IMR-90 (cell line): Measurements from ENCODE around the gene MRGPRE. TPM values are rescaled to one million over a fixed set of nuclear protein-coding genes. Genes with fewer than 3 reads are reported as not detected.

Experiments
- ATAC-seq: fragments of 200-7000 bp; cut with Tn5 transposase; 2 replicates; pipeline ENCODE4 v1.9.1; 2020; ENCODE audit warnings: low read depth, mild to moderate bottlenecking, moderate library complexity
- BruUV-seq: library from RNA; stranded (reverse); fragments of 400-500 nt; replicated peaks from 2 replicates; lab custom pipeline; 2021; lab: Mats Ljungman, UMichigan
- CTCF ChIA-PET: fragments of 300-600 bp; formaldehyde crosslinking; extraction: SDS; loops from one replicate; lab custom pipeline; 2021; ENCODE audit warnings: antibody characterized with exemption; lab: Yijun Ruan, JAX
- POLR2A ChIA-PET: fragments of 300-600 bp; sonication (Branson Sonifier 250); formaldehyde crosslinking; loops from one replicate; lab custom pipeline; 2022; ENCODE audit warnings: antibody characterized with exemption; ENCODE audit not compliant: unreplicated experiment; lab: Charles Lee
- DNase-seq: peaks from one replicate; pipeline ENCODE4 v3.0.0; 2013
- H2AFZ ChIP-seq: replicated peaks from 2 replicates; pipeline ENCODE3; 2013; ENCODE audit warnings: low read length, mild to moderate bottlenecking; ENCODE audit not compliant: poor library complexity
- H2AK5ac ChIP-seq: 2 replicates; pipeline ENCODE4 v1.6.1; 2013; ENCODE audit warnings: low read depth, low read length, inconsistent platforms
- H2AK9ac ChIP-seq: replicated peaks from 2 replicates; pipeline ENCODE3; 2013; ENCODE audit warnings: mild to moderate bottlenecking, low read depth, low read length, moderate library complexity; ENCODE audit not compliant: poor library complexity
- H2BK120ac ChIP-seq: 2 replicates; pipeline ENCODE4 v1.6.1; 2013; ENCODE audit warnings: low read depth, low read length, inconsistent platforms
- H2BK15ac ChIP-seq: 3 replicates; pipeline ENCODE4 v1.6.1; 2013; ENCODE audit warnings: low read depth, low read length, inconsistent platforms
- H2BK20ac ChIP-seq: 2 replicates; pipeline ENCODE4 v1.6.1; 2013; ENCODE audit warnings: low read depth, mild to moderate bottlenecking, inconsistent platforms, low read length, moderate library complexity
- H2BK5ac ChIP-seq: 2 replicates; pipeline ENCODE4 v1.6.1; 2013; ENCODE audit warnings: mild to moderate bottlenecking, low read depth, low read length, inconsistent platforms; ENCODE audit not compliant: poor library complexity, severe bottlenecking
- H3K14ac ChIP-seq: replicated peaks from 2 replicates; pipeline ENCODE4 v1.6.1; 2013; ENCODE audit warnings: low read depth, low read length, inconsistent platforms
- H3K18ac ChIP-seq: 2 replicates; pipeline ENCODE4 v1.6.1; 2013; ENCODE audit warnings: low read depth, low read length, control low read depth
- H3K23ac ChIP-seq: 2 replicates; pipeline ENCODE4 v1.6.1; 2013; ENCODE audit warnings: low read depth, low read length, inconsistent platforms
- H3K27ac ChIP-seq: 2 replicates; pipeline ENCODE4 v1.5.1; 2013; ENCODE audit warnings: mild to moderate bottlenecking, control low read depth, low read length; ENCODE audit not compliant: insufficient read depth
- H3K27me3 ChIP-seq: 2 replicates; pipeline ENCODE4 v1.6.1; 2013; ENCODE audit warnings: low read length; ENCODE audit not compliant: control insufficient read depth, insufficient read depth
- H3K36me3 ChIP-seq: 2 replicates; pipeline ENCODE4 v1.6.1; 2013; ENCODE audit warnings: low read length, mixed read lengths; ENCODE audit not compliant: control insufficient read depth, insufficient read depth
- H3K4ac ChIP-seq: 2 replicates; pipeline ENCODE4 v1.6.1; 2013; ENCODE audit warnings: low read depth, low read length, inconsistent platforms
- H3K4me1 ChIP-seq: 2 replicates; pipeline ENCODE4 v1.6.1; 2013; ENCODE audit warnings: low read length, mixed read lengths; ENCODE audit not compliant: control insufficient read depth, insufficient read depth
- H3K4me2 ChIP-seq: 2 replicates; pipeline ENCODE4 v1.6.1; 2013; ENCODE audit warnings: low read depth, mild to moderate bottlenecking, control low read depth, low read length, moderate library complexity
- H3K4me3 ChIP-seq: 2 replicates; pipeline ENCODE4 v1.5.1; 2013; ENCODE audit warnings: low read depth, mild to moderate bottlenecking, control low read depth, low read length, moderate library complexity; ENCODE audit not compliant: insufficient read depth
- H3K56ac ChIP-seq: 2 replicates; pipeline ENCODE4 v1.6.1; 2013; ENCODE audit warnings: low read length, inconsistent platforms; ENCODE audit not compliant: insufficient read depth; ENCODE audit errors: extremely low read depth
- H3K79me1 ChIP-seq, 2 experiments: 2 replicates each; pipeline ENCODE4 v1.6.1; 2013; ENCODE audit warnings: low read length in 2 of 2, inconsistent platforms in 1 of 2, low read depth in 1 of 2
- H3K9ac ChIP-seq: 2 replicates; pipeline ENCODE4 v1.6.1; 2013; ENCODE audit warnings: low read depth, low read length, control low read depth
- H3K9me1 ChIP-seq: 2 replicates; pipeline ENCODE4 v1.6.1; 2013; ENCODE audit warnings: low read length, inconsistent platforms; ENCODE audit not compliant: insufficient read depth
- H3K9me3 ChIP-seq: 2 replicates; pipeline ENCODE4 v1.6.1; 2013; ENCODE audit warnings: low read length; ENCODE audit not compliant: control insufficient read depth, insufficient read depth
- H4K20me1 ChIP-seq: 2 replicates; pipeline ENCODE4 v1.6.1; 2013; ENCODE audit warnings: low read length, inconsistent platforms; ENCODE audit not compliant: insufficient read depth
- H4K5ac ChIP-seq: 2 replicates; pipeline ENCODE4 v1.6.1; 2013; ENCODE audit warnings: mild to moderate bottlenecking, low read depth, low read length, control low read depth
- H4K8ac ChIP-seq, 2 experiments: 2 replicates each; pipeline ENCODE4 v1.6.1; 2013; ENCODE audit warnings: low read depth in 2 of 2, low read length in 2 of 2, control low read depth in 1 of 2, inconsistent platforms in 1 of 2
- H4K91ac ChIP-seq: 2 replicates; pipeline ENCODE4 v1.6.1; 2013; ENCODE audit warnings: low read depth, low read length, inconsistent platforms; ENCODE audit not compliant: insufficient read depth
- BHLHE40 ChIP-seq: fragments of 150-350 bp; IDR thresholded peaks from 2 replicates; pipeline ENCODE4 v1.6.1; 2016; ENCODE audit warnings: mild to moderate bottlenecking, low read depth, low read length
- CEBPB ChIP-seq: IDR thresholded peaks from 2 replicates; pipeline ENCODE4 v1.6.1; 2012; ENCODE audit warnings: low read depth, low read length, improper control_type of control experiment
- CHD1 ChIP-seq: IDR thresholded peaks from 2 replicates; pipeline ENCODE4 v1.6.1; 2012; ENCODE audit warnings: low read depth, low read length, improper control_type of control experiment
- FOS ChIP-seq: fragments of 150-350 bp; IDR thresholded peaks from 2 replicates; pipeline ENCODE4 v1.6.1; 2016; ENCODE audit warnings: low read depth, low read length
- MAFK ChIP-seq: IDR thresholded peaks from 2 replicates; pipeline ENCODE4 v1.6.1; 2012; ENCODE audit warnings: low read depth, low read length, improper control_type of control experiment
- MAZ ChIP-seq: IDR thresholded peaks from 2 replicates; pipeline ENCODE4 v1.6.1; 2012; ENCODE audit warnings: low read depth, mild to moderate bottlenecking, low read length, improper control_type of control experiment, moderate library complexity, borderline replicate concordance
- MXI1 ChIP-seq: IDR thresholded peaks from 2 replicates; pipeline ENCODE4 v1.6.1; 2012; ENCODE audit warnings: low read depth, mild to moderate bottlenecking, low read length, moderate library complexity, borderline replicate concordance
- NFE2L2 ChIP-seq: fragments of 150-350 bp; IDR thresholded peaks from 2 replicates; pipeline ENCODE4 v1.6.1; 2016; ENCODE audit warnings: low read depth, mild to moderate bottlenecking, low read length
- POLR2A ChIP-seq: IDR thresholded peaks from 2 replicates; pipeline ENCODE4 v1.6.1; 2012; ENCODE audit warnings: mild to moderate bottlenecking, low read depth, low read length
- RAD21 ChIP-seq: IDR thresholded peaks from 2 replicates; pipeline ENCODE4 v1.6.1; 2012; ENCODE audit warnings: low read length, improper control_type of control experiment
- RCOR1 ChIP-seq: IDR thresholded peaks from 2 replicates; pipeline ENCODE4 v1.6.1; 2012; ENCODE audit warnings: mild to moderate bottlenecking, low read length, improper control_type of control experiment; ENCODE audit not compliant: insufficient replicate concordance
- RFX5 ChIP-seq: IDR thresholded peaks from 2 replicates; pipeline ENCODE4 v1.8.0; 2012; ENCODE audit warnings: low read depth, mild to moderate bottlenecking, low read length, moderate library complexity
- SMC3 ChIP-seq: fragments of 150-350 bp; IDR thresholded peaks from 2 replicates; pipeline ENCODE4 v1.6.1; 2016; ENCODE audit warnings: low read depth, mild to moderate bottlenecking, antibody characterized with exemption, low read length, moderate library complexity
- WGBS, 2 experiments: methylation state at CpG; one replicate each; pipeline versions ENCODE4 v1.1.5 to v1.1.7; 2013; ENCODE audit warnings: missing lambda C conversion rate in 2 of 2; ENCODE audit not compliant: insufficient read length in 1 of 2; ENCODE audit errors: extremely low coverage in 2 of 2; 5-methylcytosine and 5-hydroxymethylcytosine counted together
- dilution Hi-C: fragments of 300-500 bp; cut with HindIII; formaldehyde crosslinking; loops from one replicate; pipeline ENCODE4 v1.14.3; 2018; ENCODE audit warnings: low sequenced_read_pairs; ENCODE audit not compliant: unreplicated experiment
- in situ Hi-C: fragments of 300-500 bp; cut with MboI; formaldehyde crosslinking; loops from 3 replicates; pipeline ENCODE4 v1.14.3; 2019; ENCODE audit warnings: low sequenced_read_pairs, inconsistent platforms, mixed read lengths
- intact Hi-C: fragments of 100-400 bp; cut with micrococcal nuclease; formaldehyde crosslinking; loops from 2 replicates; pipeline ENCODE4 v1.10.0; 2022
- polyA plus RNA-seq, 3 experiments: library from polyadenylated mRNA; depleted of rRNA; stranded (reverse); fragments of >200 nt; gene quantifications; 2 replicates each; pipeline ENCODE4 v1.2.3, GENCODE V29; 2012; ENCODE audit warnings: low replicate concordance in 1 of 3
- total RNA-seq: library from RNA; depleted of rRNA; stranded (reverse); fragments of >200 nt; gene quantifications from 2 replicates; pipeline ENCODE4 v1.2.3, GENCODE V29; 2012
- TF ChIP-seq, protein P1 (sequence below): conservative IDR thresholded peaks from 2 replicates; pipeline ENCODE4 v1.5.1; 2012; ENCODE audit warnings: mild to moderate bottlenecking, low read depth, low read length, improper control_type of control experiment
- TF ChIP-seq, protein P2 (sequence below): fragments of 150-350 bp; IDR thresholded peaks from 2 replicates; pipeline ENCODE4 v1.6.1; 2017; ENCODE audit warnings: mild to moderate bottlenecking, antibody characterized with exemption, low read length, low read depth
- TF ChIP-seq, protein P3 (sequence below): fragments of 150-350 bp; IDR thresholded peaks from 2 replicates; pipeline ENCODE4 v1.6.1; 2016; ENCODE audit warnings: low read depth, mild to moderate bottlenecking, low read length, moderate library complexity, borderline replicate concordance

MRGPRE gene
- total and polyA plus RNA-seq, 2 of the 4 experiments (the other 2 are of a cell fraction): not detected

DNA sequence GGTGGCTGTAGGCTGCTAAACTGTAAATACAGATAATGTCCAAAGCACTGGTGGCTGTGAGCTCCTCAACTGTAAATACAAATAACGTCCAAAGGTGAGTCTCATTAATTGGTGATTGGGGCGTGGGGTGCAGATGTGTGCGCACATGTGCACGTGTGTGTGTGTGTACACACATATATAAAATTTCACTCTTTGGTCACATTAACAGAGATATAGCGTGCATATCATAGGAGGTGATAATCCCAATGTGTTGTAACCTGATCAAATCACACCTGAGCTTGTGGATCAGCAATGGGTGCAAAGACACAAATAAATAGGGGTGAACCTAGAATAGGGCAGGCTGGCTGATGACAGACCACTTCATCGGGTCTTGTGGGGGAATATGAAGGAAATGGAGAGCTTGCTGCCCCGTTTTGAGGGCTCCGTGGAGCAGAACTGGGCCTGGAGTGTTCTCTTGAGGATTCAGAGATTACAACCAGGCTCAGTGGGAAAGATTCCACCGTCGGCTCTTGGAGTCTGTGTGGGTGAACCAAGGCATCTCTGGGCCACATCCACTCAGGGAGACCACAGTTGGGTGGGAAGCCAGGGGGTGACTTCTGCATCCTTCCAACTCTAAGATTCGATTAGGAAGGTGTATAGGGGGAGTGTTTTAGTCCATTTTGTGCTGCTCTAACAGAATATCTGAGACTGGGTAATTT is 42.2 kb downstream of the MRGPRE start:
- H3K9me1 ChIP-seq: no peaks in the 10 kb centered on the region
- BruUV-seq: no TSS peak
- in situ Hi-C loops (no loop called here), dilution Hi-C loops (no loop called here), intact Hi-C loops (no loop called here)
- H4K91ac ChIP-seq: no peak overlapping the region
- DNase-seq (no peak), ATAC-seq (no peak)
- no CpG with 5 or more reads among the region's 11 CpGs for WGBS, 2 experiments
- no peak overlapping the region for H2BK20ac ChIP-seq
- H4K5ac ChIP-seq: no peak overlapping the region
- H3K23ac ChIP-seq: no peak overlapping the region
- CTCF ChIA-PET: no interaction called here
- H2AFZ ChIP-seq: no peak overlapping the region
- POLR2A ChIA-PET: no interaction called here
- H3K4ac ChIP-seq: no peak overlapping the region
- H3K4me2 ChIP-seq: no peak overlapping the region
- TF ChIP-seq FOS: no peak
- TF ChIP-seq RCOR1: no peak
- TF ChIP-seq, protein P1, sequence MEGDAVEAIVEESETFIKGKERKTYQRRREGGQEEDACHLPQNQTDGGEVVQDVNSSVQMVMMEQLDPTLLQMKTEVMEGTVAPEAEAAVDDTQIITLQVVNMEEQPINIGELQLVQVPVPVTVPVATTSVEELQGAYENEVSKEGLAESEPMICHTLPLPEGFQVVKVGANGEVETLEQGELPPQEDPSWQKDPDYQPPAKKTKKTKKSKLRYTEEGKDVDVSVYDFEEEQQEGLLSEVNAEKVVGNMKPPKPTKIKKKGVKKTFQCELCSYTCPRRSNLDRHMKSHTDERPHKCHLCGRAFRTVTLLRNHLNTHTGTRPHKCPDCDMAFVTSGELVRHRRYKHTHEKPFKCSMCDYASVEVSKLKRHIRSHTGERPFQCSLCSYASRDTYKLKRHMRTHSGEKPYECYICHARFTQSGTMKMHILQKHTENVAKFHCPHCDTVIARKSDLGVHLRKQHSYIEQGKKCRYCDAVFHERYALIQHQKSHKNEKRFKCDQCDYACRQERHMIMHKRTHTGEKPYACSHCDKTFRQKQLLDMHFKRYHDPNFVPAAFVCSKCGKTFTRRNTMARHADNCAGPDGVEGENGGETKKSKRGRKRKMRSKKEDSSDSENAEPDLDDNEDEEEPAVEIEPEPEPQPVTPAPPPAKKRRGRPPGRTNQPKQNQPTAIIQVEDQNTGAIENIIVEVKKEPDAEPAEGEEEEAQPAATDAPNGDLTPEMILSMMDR: no peak
- TF ChIP-seq, protein P2, sequence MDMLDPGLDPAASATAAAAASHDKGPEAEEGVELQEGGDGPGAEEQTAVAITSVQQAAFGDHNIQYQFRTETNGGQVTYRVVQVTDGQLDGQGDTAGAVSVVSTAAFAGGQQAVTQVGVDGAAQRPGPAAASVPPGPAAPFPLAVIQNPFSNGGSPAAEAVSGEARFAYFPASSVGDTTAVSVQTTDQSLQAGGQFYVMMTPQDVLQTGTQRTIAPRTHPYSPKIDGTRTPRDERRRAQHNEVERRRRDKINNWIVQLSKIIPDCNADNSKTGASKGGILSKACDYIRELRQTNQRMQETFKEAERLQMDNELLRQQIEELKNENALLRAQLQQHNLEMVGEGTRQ: no peak
- TF ChIP-seq, protein P3, sequence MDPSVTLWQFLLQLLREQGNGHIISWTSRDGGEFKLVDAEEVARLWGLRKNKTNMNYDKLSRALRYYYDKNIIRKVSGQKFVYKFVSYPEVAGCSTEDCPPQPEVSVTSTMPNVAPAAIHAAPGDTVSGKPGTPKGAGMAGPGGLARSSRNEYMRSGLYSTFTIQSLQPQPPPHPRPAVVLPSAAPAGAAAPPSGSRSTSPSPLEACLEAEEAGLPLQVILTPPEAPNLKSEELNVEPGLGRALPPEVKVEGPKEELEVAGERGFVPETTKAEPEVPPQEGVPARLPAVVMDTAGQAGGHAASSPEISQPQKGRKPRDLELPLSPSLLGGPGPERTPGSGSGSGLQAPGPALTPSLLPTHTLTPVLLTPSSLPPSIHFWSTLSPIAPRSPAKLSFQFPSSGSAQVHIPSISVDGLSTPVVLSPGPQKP: no peak
- no peak for TF ChIP-seq MXI1
- TF ChIP-seq BHLHE40: no peak
- no peak for TF ChIP-seq CEBPB
- no peak for TF ChIP-seq RFX5
- no peak for TF ChIP-seq RAD21
- no peak for TF ChIP-seq MAZ
- TF ChIP-seq CHD1: no peak
- TF ChIP-seq NFE2L2: no peak
- no peak for TF ChIP-seq SMC3
- no peak for TF ChIP-seq MAFK
- TF ChIP-seq POLR2A: no peak
- H2BK120ac ChIP-seq: no peak overlapping the region
- H2BK15ac ChIP-seq: no peak overlapping the region
- no peak overlapping the region for H3K18ac ChIP-seq
- H3K36me3 ChIP-seq: no peaks in the 10 kb centered on the region
- H3K27me3 ChIP-seq: peaks cover 40% of the 10 kb centered on the region
- H2AK5ac ChIP-seq: no peak overlapping the region
- no peak overlapping the region for H4K8ac ChIP-seq
- H3K4me3 ChIP-seq: no peak overlapping the region
- no peaks in the 10 kb centered on the region for H3K9me3 ChIP-seq
- no peak overlapping the region for H2AK9ac ChIP-seq
- H3K79me1 ChIP-seq: no peaks in the 10 kb centered on the region
- no peaks in the 10 kb centered on the region for H3K4me1 ChIP-seq
- no peak overlapping the region for H3K9ac ChIP-seq
- H4K20me1 ChIP-seq: no peaks in the 10 kb centered on the region
- no peak overlapping the region for H3K14ac ChIP-seq
- no peak overlapping the region for H3K27ac ChIP-seq
- H3K56ac ChIP-seq: no peak overlapping the region
- no peak overlapping the region for H2BK5ac ChIP-seq
